EH (cell line): ENCODE data around the gene UBE2F.
"Not testable (repeated sequence)": the region's sequence is repeated elsewhere in the genome, so short reads cannot be mapped to it uniquely, and the experiment has no call there.

ENCODE experiments used
- DNase-seq: peaks from one replicate; pipeline ENCODE4 v3.0.0-alpha.2; 2015; ENCODE audit warnings: low read depth

The UBE2F gene

GRCh38 chr2:238020816-238021215, 54.0 kb downstream of the UBE2F start:
- no peak for DNase-seq

GRCh38 chr2:238021327-238021726, 54.5 kb downstream of the UBE2F start:
- DNase-seq, result peak; percentile 47

- no peak for DNase-seq
Measured at GRCh38 chr2:238022594-238023157, 55.9 kb downstream of the UBE2F start.

GRCh38 chr2:238023608-238024007, 56.8 kb downstream of the UBE2F start:
- no peak for DNase-seq

- peak; percentile 64 for DNase-seq
Measured at GRCh38 chr2:238024986-238025385, 58.2 kb downstream of the UBE2F start.

GRCh38 chr2:238025741-238026360, 59.0 kb downstream of the UBE2F start:
- DNase-seq, result no peak

- DNase-seq, result peak; percentile 72
Measured at GRCh38 chr2:238027058-238027457, 60.2 kb downstream of the UBE2F start.

GRCh38 chr2:238027591-238028415, 61.0 kb downstream of the UBE2F start:
- DNase-seq, result no peak

- DNase-seq, result no peak
Measured at GRCh38 chr2:238029853-238030252, 63.0 kb downstream of the UBE2F start.

- DNase-seq, result no peak
Measured at GRCh38 chr2:238030422-238031155, 63.8 kb downstream of the UBE2F start.

- no peak for DNase-seq
Measured at GRCh38 chr2:238031751-238032150, 64.9 kb downstream of the UBE2F start.

GRCh38 chr2:238032755-238033337, 66.0 kb downstream of the UBE2F start:
- no peak for DNase-seq

- not testable (repeated sequence) for DNase-seq
Measured at GRCh38 chr2:238033991-238034390, 67.2 kb downstream of the UBE2F start.

GRCh38 chr2:238038203-238038602, 71.4 kb downstream of the UBE2F start:
- DNase-seq, result no peak

- no peak for DNase-seq
Measured at GRCh38 chr2:238039151-238039550, 72.3 kb downstream of the UBE2F start.

GRCh38 chr2:238039985-238040384, 73.2 kb downstream of the UBE2F start:
- no peak for DNase-seq

GRCh38 chr2:238040918-238041317, 74.1 kb downstream of the UBE2F start:
- DNase-seq, result no peak

- no peak for DNase-seq
Measured at GRCh38 chr2:238042090-238042489, 75.3 kb downstream of the UBE2F start.

GRCh38 chr2:238042849-238043584, 76.2 kb downstream of the UBE2F start:
- DNase-seq, result no peak

GRCh38 chr2:238043851-238044250, 77.0 kb downstream of the UBE2F start:
- DNase-seq, result no peak

- DNase-seq, result no peak
Measured at GRCh38 chr2:238045575-238045974, 78.8 kb downstream of the UBE2F start.
